ENCODE measurements around the gene IGF1R.

IGF1R gene

GRCh38 chr15:98856532-98856907 lies 208.2 kb downstream of the IGF1R start:
- DNase-seq (ENCODE audit: low spot score) = no peak

- DNase-seq (ENCODE audit: low spot score) = no peak
Observed at GRCh38 chr15:98858610-98859023, 210.3 kb downstream of the IGF1R start.

- no peak for DNase-seq (ENCODE audit: low spot score)
Observed at GRCh38 chr15:98859149-98859548, 210.8 kb downstream of the IGF1R start.

GRCh38 chr15:98860281-98861041 lies 212.1 kb downstream of the IGF1R start:
- no peak for DNase-seq (ENCODE audit: low spot score)

DNA sequence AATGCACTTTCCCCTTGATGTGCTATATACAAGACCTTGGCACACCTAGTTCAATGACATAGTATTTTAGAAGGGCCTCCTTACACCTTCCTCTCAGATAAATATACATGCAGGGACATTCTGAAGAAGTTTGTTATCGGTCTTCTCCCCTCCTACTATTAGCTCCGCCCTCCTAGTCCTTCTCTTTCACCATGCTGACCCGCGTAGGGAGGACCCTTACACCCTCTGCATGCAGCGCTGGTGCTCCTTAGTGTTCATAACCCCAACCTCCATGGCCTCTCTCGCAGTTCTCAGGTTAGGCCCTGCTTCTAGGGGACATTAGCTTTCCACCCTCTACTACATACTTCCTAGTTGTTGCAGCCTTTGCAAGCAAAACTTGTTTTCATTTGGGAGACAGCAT lies 212.8 kb downstream of the IGF1R start:
- DNase-seq (ENCODE audit: low spot score) = no peak

- DNase-seq (ENCODE audit: low spot score) = no peak
Observed at GRCh38 chr15:98863983-98864382, 215.6 kb downstream of the IGF1R start.

GRCh38 chr15:98865397-98866339 lies 217.3 kb downstream of the IGF1R start:
- no peak for DNase-seq (ENCODE audit: low spot score)

- DNase-seq (ENCODE audit: low spot score) = no peak
Observed at GRCh38 chr15:98866511-98866910, 218.2 kb downstream of the IGF1R start.

GRCh38 chr15:98868564-98868963 lies 220.2 kb downstream of the IGF1R start:
- DNase-seq (ENCODE audit: low spot score) = no peak

- no peak for DNase-seq (ENCODE audit: low spot score)
Observed at GRCh38 chr15:98870788-98871187, 222.4 kb downstream of the IGF1R start.

- DNase-seq (ENCODE audit: low spot score) = no peak
Observed at GRCh38 chr15:98872774-98873173, 224.4 kb downstream of the IGF1R start.

- no peak for DNase-seq (ENCODE audit: low spot score)
Observed at GRCh38 chr15:98873441-98874218, 225.3 kb downstream of the IGF1R start.

- no peak for DNase-seq (ENCODE audit: low spot score)
Observed at GRCh38 chr15:98874370-98874769, 226.0 kb downstream of the IGF1R start.

DNA sequence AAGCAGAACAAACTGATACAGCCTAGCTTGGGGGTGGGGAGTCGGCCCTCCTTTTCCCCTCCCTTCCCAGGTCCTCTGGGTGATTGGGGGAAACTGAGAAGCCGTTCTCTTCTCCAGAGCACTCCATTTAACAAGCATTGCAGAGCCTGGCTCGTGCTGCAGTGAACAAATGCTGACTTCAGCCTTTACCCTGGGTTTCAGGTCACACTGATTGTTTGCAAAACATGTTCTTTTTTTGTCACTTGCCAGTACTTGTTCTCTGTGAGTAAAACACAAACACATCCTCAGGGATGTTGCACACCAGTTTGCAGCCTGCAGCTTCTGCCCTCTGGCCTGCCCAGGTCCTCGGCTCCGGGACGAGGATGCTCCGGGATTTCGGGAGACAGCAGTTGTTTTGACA lies 226.4 kb downstream of the IGF1R start:
- no peak for DNase-seq (ENCODE audit: low spot score)

- DNase-seq (ENCODE audit: low spot score) = no peak
Observed at GRCh38 chr15:98875309-98875708, 227.0 kb downstream of the IGF1R start.

DNA sequence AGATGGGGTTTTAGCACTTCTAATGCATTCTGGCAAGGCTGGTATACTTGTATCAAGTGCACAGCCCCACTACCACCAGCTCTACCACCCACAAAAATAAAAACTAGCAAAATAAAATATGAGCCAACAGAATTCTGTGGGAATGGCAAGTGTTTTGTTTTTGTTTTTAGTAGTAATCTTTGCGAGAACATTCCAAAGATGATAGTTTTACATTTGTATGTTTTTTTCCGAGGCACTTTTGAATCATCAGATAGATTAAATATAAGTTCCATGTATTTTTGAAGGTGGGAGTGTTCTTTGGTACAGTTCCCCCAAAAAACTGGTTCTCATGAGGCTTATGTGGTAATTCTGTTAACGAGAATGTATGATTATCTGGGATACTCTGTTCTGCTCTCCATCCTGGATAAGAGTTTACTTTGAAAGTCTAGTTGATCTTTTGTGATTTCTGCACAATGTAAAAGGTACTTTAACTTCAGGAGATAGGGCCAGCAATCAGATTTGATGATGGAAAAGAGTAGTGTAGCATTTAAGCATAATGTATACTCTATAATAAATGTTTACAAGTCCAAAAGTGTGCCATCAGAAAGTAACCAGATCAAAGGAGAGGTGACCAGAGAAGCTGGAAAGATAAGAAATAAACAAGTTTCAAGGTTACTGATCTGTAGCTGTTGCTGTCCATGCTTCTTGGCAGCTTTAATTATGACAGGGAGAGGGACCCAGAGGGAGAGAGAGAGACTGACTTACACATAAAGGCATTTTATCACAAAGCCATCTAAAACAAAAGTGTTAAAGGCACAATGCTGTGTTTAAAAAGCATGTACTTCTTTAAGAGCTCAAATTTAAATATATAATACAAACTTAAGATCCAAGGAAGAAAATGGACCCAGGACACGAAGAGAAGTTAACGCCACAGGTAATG lies 228.4 kb downstream of the IGF1R start:
- no peak for DNase-seq (ENCODE audit: low spot score)

GRCh38 chr15:98878172-98878571 lies 229.8 kb downstream of the IGF1R start:
- DNase-seq (ENCODE audit: low spot score) = no peak

DNA sequence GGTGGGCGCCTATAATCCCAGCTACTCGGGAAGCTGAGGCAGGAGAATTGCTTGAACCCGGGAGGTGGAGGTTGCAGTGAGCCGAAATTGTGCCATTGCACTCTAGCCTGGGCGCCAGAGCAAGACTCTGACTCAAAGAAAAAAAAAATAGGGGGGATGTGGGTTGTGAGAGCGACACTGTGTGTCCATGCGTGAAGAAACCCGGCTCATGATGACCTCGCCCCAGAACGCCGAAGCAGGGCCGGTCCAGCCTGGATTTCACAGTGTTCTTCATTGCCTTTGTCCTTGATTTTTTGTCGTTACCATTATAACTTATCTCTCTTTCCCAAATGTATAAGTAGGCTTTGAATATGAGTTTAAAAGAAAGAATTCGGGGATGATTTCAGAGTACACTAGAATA lies 230.5 kb downstream of the IGF1R start:
- no peak for DNase-seq (ENCODE audit: low spot score)

DNA sequence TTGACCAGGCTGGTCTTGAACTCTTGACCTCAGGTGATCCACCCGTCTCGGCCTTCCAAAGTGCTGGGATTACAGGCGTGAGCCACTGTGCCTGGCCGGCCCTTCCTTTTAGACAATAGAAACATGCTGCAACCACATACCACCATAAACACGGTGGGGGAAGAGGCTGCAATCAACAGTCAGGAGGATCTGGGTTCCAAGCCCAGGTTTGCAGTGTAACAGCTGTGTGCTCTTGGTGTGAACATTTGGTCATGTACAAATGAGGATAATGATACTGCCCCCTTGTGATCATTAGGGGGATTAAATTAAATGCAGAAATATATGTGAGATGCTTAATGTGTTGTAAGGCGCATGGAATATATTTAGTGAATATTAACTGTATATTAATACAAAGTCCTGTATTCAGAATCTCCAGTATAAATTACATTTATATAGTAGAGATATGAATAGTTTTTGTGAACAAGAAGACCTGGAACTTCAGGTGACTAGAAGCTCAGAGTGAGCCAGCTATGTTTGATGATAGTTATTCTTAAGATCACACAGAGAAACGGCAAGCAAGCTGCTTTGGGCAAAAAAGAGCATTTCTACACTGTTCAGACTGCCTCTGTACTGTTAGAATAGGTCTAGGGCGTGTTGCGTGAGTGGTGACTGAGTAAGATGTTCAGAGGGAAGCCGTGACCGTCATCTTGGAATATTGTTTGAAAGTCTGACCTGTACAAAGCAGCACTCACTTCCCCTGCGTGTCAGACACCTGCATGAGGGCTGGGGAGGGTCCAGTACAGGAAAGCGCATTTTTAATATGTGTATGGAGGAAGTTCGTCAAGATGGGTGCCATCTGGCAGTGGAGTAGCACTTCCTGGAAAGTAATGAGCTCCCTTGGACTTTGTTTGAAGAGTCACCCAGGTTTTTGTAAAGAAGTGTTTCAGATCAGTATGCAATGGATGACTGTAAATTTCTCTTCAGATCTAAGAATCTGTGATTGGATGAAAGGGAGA lies 233.5 kb downstream of the IGF1R start:
- no peak for DNase-seq (ENCODE audit: low spot score)

DNA sequence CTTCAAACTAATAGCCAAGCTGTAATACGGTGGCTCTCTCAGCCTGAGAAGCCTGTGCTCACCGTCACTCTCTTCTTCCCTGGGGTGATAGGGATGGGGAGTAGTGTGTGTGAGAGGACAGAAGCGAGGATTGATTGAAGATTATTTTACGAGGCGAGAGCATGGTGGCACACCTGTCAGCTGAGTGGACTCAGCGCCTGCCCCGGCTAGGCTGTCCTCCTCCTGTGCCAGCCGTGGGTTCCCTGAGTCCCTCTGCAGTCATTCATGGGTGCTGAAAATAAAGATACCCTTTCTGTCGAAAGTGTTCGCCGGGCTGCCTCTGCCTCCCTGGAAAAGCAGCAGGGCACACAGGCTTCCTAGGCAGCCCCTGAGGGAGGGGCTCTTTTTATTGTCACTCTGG lies 235.1 kb downstream of the IGF1R start:
- DNase-seq (ENCODE audit: low spot score) = no peak

Data from ecto neural progenitor cell (in vitro differentiated cells).